Measurements from ENCODE around the gene CCL8. TPM values are rescaled to one million over a fixed set of nuclear protein-coding genes. Genes with fewer than 3 reads are reported as not detected.
A peak's percentile ranks its signal among the peaks of the same experiment; 100 is the strongest.

Gene CCL8
- total RNA-seq, 4 donors from 2014 or later, result 0.26 TPM; not detected in 3

DNA sequence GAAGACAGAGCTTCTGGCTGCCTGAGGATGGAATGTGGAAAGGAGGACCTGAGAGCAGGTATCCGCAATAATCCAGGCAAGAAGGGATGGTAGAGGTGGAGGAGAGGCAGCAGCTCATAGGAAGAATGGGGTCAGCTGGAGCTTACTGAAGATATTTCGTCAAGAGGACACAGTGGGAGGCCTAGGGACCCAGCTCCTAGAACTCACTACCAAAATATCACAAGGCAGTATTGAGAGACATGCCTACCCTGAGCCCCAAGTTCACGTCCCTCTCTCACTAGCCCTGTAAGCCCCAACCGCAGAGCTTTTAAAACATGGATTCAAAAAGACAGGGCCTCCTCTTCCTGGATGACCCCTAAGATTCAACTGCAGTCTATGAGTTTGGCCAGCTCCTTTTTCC lies 14.2 kb upstream of the CCL8 start:
- no peak overlapping the region for H3K4me3 ChIP-seq
- H3K27ac ChIP-seq, result no peak overlapping the region
- peaks cover 5 to 34% (median 20%) of the 10 kb centered on the region in 3 donors for H3K4me1 ChIP-seq
- DNase-seq, result no peak
- intact Hi-C loops (cut with DNase I), result loop anchor here (5.0 kb wide), 1 partner anchor 103 kb away; no protein-coding TSS in a partner anchor
- H3K27me3 ChIP-seq, result peaks cover 0 to 10% (median 0%) of the 10 kb centered on the region in 4 donors
- TF ChIP-seq, protein P1, sequence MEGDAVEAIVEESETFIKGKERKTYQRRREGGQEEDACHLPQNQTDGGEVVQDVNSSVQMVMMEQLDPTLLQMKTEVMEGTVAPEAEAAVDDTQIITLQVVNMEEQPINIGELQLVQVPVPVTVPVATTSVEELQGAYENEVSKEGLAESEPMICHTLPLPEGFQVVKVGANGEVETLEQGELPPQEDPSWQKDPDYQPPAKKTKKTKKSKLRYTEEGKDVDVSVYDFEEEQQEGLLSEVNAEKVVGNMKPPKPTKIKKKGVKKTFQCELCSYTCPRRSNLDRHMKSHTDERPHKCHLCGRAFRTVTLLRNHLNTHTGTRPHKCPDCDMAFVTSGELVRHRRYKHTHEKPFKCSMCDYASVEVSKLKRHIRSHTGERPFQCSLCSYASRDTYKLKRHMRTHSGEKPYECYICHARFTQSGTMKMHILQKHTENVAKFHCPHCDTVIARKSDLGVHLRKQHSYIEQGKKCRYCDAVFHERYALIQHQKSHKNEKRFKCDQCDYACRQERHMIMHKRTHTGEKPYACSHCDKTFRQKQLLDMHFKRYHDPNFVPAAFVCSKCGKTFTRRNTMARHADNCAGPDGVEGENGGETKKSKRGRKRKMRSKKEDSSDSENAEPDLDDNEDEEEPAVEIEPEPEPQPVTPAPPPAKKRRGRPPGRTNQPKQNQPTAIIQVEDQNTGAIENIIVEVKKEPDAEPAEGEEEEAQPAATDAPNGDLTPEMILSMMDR (IDR thresholded peaks at IDR 0.05), result no peak
- no peak for TF ChIP-seq POLR2A (IDR thresholded peaks at IDR 0.05)
- H3K36me3 ChIP-seq, result no peaks in the 10 kb centered on the region
- H3K9me3 ChIP-seq, result no peaks in the 10 kb centered on the region
- 88 to 95% methylated on average over 4 of the region's 4 CpGs for WGBS, 2 donors

DNA sequence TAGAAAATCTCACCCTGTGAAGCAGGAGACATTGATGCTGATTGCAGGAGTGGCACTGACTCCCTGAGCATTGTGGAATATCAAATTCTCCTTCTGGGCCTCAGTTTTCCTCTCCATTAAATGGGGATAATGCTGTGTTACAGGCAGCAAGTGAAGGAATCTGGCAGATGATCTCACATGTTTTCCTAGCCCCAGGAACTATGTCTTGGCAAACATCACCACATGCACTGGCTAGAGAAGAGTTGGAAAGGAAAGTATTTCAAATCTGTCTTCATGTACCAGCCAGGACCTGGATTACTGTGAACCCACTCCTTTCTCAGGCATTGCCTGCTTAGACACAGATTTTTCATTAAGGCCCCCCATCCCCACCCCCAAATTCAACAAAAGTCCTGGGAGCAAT lies 13.6 kb upstream of the CCL8 start:
- Histone ChIP-seq H3K4me3 (no peak overlapping the region), H3K27me3 (peaks cover 0 to 10% (median 0%) of the 10 kb centered on the region in 4 donors), H3K9me3 (no peaks in the 10 kb centered on the region), H3K36me3 (no peaks in the 10 kb centered on the region), H3K27ac (no peak overlapping the region), H3K4me1 (peaks cover 4 to 28% (median 15%) of the 10 kb centered on the region in 3 donors)
- no peak for DNase-seq
- intact Hi-C loops (cut with DNase I), result loop anchor here (5.0 kb wide), 1 partner anchor 103 kb away; no protein-coding TSS in a partner anchor
- TF ChIP-seq POLR2A (IDR thresholded peaks at IDR 0.05), result no peak
- TF ChIP-seq, protein P1 (IDR thresholded peaks at IDR 0.05), result no peak

DNA sequence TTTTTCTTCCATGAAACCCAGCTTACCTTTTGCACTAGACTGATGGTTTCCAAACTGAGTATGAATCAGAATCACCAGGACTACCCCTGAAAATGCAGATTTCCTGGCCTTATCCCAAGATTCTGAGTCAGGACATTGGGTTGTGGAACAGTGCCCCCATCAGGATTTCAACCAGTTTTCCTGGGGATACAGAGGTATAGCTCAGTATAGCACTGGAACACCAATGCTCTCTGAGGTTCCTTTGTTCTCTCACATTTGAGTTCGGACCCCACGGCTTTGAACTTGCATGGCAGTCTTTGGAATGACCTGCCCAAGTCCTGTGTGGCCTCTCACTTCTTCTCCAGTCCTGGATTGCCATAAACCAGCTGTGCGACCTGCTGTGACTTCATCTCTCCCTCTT lies 12.8 kb upstream of the CCL8 start:
- Histone ChIP-seq H3K4me1 (peaks cover 0 to 19% (median 12%) of the 10 kb centered on the region in 3 donors), H3K27me3 (peaks cover 0 to 10% (median 0%) of the 10 kb centered on the region in 4 donors), H3K36me3 (no peaks in the 10 kb centered on the region), H3K9me3 (no peaks in the 10 kb centered on the region), H3K4me3 (no peak overlapping the region), H3K27ac (peak overlapping the region in 1 of 4 donors; percentile 42)
- DNase-seq, result no peak
- intact Hi-C loops (cut with DNase I), result loop anchor here (5.0 kb wide), 1 partner anchor 104 kb away; no protein-coding TSS in a partner anchor
- WGBS, 2 donors, result 51 to 54% methylated on average over 3 of the region's 3 CpGs
- TF ChIP-seq, protein P1 (IDR thresholded peaks at IDR 0.05), result peak in 5 of 6 experiments; percentile 16 to 58 (median 30)
- TF ChIP-seq POLR2A (IDR thresholded peaks at IDR 0.05), result no peak

DNA sequence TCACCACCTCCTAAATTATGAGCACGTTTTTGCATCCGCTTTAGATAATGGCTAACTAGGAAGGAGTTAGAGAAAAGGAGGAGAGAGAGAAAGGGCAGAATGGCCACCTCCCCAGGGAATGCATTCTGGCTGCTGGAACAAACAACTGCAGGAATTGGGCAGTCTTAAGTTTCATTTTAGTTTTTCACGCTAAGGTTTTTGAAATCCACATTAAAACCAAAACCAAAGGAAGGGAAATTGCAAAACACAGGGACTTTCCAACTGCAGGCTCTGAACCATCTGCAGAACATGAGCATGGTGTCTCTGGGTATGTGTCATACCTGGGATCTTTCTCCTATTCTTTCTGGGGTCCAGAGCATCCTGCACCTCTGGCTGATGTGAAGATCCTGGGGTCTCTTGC lies 12.1 kb upstream of the CCL8 start:
- Histone ChIP-seq H3K4me1 (peaks cover 0 to 17% (median 12%) of the 10 kb centered on the region in 3 donors), H3K27me3 (peaks cover 0 to 10% (median 0%) of the 10 kb centered on the region in 4 donors), H3K36me3 (no peaks in the 10 kb centered on the region), H3K4me3 (no peak overlapping the region), H3K9me3 (no peaks in the 10 kb centered on the region), H3K27ac (peak overlapping the region in 1 of 4 donors; percentile 42)
- intact Hi-C loops (cut with DNase I), result loop anchor here (5.0 kb wide), 1 partner anchor 105 kb away; no protein-coding TSS in a partner anchor
- 34 to 37% methylated on average over 3 of the region's 3 CpGs for WGBS, 2 donors
- TF ChIP-seq, protein P1 (IDR thresholded peaks at IDR 0.05), result no peak
- TF ChIP-seq POLR2A (IDR thresholded peaks at IDR 0.05), result no peak
- DNase-seq, result no peak

DNA sequence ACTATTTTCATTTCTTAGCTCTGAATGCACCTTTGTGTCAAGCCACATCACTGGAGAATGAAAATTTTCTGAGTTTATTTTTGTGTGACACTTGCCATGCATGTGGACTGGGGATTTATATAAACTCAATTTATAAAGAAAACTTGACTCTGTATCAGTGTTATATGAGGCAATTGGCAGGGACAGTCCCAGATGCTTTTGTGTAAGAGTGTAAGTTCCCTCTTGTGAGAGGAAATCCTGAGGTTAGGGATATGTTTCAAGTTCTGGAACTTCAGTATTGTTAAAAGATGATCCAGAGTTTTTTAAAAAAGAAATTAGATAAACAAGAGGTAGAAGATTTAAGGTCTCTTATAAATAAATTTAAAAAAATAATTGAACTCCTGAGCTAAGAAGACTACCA lies 10.9 kb upstream of the CCL8 start:
- Histone ChIP-seq H3K36me3 (no peaks in the 10 kb centered on the region), H3K27me3 (peaks cover 0 to 10% (median 0%) of the 10 kb centered on the region in 4 donors), H3K27ac (no peak overlapping the region), H3K4me1 (peaks cover 0 to 29% (median 13%) of the 10 kb centered on the region in 3 donors), H3K9me3 (no peaks in the 10 kb centered on the region), H3K4me3 (no peak overlapping the region)
- intact Hi-C loops (cut with DNase I), result loop anchor here (5.0 kb wide), 1 partner anchor 106 kb away; no protein-coding TSS in a partner anchor
- no peak for DNase-seq
- TF ChIP-seq, protein P1 (IDR thresholded peaks at IDR 0.05), result no peak
- no peak for TF ChIP-seq POLR2A (IDR thresholded peaks at IDR 0.05)
